ENCODE measurements around the gene ILDR2.

- TF ChIP-seq, protein P1, sequence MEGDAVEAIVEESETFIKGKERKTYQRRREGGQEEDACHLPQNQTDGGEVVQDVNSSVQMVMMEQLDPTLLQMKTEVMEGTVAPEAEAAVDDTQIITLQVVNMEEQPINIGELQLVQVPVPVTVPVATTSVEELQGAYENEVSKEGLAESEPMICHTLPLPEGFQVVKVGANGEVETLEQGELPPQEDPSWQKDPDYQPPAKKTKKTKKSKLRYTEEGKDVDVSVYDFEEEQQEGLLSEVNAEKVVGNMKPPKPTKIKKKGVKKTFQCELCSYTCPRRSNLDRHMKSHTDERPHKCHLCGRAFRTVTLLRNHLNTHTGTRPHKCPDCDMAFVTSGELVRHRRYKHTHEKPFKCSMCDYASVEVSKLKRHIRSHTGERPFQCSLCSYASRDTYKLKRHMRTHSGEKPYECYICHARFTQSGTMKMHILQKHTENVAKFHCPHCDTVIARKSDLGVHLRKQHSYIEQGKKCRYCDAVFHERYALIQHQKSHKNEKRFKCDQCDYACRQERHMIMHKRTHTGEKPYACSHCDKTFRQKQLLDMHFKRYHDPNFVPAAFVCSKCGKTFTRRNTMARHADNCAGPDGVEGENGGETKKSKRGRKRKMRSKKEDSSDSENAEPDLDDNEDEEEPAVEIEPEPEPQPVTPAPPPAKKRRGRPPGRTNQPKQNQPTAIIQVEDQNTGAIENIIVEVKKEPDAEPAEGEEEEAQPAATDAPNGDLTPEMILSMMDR (conservative IDR thresholded peaks at IDR 0.05), result no peak
- TF ChIP-seq EZH2 (IDR thresholded peaks at IDR 0.05; ENCODE audit: low read depth), result no peak
These were observed 47.6 kb downstream of the ILDR2 start for GRCh38 chr1:166927701-166928100.
